HG03135 (cell line): ENCODE results near the gene FOXO1.

ENCODE experiments used
- ATAC-seq: cut with Tn5 transposase; IDR thresholded peaks from one replicate; pipeline ENCODE4 v1.9.1; 2021; ENCODE audit warnings: mild to moderate bottlenecking, moderate library complexity; ENCODE audit not compliant: unreplicated experiment

Gene FOXO1

DNA sequence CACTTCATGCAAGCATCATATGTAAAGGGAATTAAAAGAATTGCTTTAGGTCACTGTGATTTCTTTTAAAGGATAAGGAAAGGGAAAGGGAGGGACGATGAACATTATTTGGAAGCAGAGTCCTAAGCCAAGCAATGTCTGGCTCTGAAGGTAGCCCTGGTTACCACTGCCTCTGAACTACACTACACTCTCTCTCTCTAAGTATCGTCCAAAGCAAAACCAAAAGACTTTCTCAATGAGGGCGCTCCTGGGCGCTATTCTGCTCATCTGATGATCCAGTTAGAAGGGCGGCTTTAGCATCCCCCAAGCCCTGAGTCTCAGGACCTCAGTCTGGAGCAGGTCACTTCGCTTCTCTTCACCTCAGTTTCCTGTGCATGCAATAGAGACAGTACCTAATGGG lies 26.2 kb downstream of the FOXO1 start:
- no peak for ATAC-seq

DNA sequence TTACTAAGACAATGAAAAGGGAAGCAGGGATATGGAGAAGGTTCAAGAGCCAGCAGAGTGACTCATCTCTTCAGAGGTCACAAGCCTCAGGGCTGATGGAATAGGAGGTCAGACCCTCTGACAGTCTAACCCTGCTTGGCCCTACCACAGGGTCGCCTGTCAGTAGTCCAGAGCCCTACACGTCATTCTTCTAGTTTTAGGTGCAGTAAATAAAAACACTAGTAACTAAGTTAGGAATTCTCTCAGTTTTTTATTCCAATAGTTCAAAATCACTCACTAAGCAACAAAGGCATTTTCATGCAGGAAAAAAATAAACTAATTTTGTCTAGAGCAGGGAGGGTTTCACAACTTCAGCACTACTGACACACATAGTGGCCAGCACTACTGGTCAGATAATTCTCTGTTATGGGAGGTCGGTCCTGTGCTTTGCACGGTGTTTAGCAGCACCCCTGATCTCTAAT lies 27.2 kb downstream of the FOXO1 start:
- ATAC-seq = no peak

DNA sequence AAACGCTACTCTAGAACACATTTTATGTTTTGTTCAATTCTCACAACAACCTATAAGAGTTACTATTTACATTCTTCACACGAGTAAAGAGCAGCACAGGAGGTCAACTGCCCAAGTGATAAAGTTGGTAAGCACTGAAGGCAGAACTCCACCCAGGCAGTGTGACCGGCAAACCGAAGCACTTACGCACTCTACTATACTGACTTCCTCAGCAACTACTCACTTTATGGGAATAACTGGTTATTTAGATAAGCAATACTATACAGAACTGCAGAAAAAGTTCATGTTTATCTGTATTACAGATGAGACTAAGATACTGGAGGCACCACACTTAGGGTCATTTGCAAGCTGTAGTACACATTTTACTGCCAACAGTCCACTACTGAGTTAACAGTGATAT lies 28.8 kb downstream of the FOXO1 start:
- ATAC-seq = no peak

DNA sequence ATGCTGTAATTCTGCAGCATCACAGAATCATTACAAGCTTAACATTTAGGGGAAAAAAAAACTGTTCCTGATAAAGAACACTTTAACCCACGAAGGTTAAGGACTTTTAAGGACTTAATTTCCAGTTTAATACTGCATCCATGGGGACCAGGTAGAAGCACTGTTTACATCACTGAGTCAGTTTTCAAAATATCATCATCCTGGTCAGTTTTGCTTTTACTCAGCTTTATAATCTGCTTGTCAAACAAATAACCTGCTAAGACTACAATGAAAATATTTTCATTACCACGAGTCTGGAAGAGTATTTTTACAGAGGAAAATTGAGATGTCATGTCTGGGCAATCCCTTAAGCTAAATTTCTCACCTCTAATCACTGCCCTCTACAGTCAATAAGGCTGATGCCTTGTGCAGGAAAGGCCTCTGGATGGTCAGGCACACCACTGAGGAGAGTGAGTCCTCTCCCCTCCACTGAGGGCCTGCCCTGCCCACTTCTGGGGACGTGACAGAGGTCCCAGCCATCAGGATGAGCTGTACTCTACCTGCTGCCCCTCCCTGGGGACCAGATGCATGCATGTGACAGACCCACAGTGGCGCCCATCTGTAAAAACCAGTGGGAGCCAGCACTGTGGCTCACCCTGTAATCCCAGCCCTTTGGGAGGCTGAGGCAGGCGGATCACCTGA lies 31.0 kb downstream of the FOXO1 start:
- no peak for ATAC-seq

DNA sequence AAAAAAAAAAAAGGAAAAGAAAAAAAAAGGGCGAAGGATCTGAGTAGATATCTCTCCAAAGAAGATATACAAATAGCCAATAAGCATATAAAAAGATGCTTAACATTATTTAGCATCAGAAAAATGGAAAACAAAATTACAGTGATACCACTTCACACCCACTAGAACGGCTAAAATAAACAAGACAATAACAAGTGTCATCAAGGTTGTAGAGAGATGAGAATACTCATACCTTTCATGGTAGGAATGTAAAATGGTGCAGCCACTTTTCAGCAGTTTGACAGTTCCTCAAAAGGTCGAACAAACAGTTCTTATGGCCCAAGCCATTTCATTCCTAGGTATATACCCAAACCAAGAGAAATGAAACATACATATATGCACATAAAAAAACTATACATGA lies 33.5 kb downstream of the FOXO1 start:
- ATAC-seq = no peak

DNA sequence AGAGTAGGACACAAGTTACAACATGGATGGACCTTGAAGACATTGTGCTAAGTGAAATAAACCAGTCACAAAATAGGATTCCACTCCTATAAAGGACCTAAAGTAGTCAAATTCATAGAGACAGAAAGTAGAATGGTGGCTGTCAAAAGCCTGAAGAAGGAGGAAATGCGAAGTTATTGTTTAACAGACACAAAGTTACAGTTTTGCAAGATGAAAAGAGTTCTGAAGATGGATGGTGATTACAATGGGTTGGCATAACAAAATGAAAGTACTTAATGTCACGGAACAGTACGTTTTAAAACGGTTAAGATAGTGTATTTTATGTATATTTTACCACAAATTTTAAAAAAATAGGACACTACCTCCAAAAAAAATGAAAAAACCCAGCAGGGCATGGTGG lies 34.8 kb downstream of the FOXO1 start:
- peak; percentile 42 for ATAC-seq

DNA sequence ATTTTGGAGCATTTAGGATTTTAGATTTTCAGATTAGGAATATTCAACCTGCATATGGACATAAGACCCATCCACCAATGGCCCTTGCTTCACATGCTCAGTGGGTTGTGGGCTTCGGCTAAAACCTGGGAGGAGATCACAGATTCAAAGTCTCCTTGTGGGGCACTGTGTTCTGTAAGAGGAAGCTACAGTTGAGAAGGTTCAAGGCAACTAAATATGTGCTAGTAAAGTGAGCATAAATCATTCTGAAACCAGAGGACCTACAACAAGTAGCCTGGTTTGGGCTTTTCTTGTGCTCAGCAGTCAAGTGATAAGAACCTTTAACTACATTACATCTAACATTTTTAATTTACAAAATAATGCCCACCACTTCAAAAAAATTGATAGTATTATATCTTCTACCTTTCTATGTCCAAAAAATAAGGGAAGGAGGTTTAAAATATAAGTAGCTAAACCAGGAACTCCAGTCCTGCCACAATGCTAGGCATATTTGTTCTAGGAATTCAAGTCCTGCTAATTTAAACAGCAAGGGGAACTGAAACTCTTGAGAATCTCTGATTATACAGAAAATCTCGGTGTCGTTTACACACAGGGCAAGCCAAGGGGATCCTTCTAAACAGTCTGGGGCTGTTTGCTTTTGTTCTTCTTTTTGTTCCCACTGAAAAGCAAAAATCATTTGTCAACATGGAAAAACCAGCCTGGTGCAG lies 36.6 kb downstream of the FOXO1 start:
- ATAC-seq = peak; percentile 75

DNA sequence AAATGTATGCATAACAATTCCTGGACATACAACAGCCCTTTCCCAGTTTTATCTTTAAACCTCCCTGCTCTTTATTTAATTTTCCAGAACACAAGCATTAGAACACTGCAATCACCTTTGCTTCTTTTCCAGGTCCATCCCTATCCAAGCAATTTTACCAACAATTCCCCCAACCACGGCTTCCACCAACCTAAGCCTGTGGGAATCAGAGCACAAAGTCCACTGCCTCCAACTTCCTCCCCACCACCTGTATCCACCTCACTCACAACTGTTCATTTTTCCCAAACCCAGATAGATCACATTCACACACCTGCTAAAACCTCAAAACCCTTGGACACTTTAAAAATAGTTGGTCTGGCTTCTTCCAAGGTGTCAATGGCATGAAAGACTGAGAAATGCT lies 39.5 kb downstream of the FOXO1 start:
- ATAC-seq = no peak

DNA sequence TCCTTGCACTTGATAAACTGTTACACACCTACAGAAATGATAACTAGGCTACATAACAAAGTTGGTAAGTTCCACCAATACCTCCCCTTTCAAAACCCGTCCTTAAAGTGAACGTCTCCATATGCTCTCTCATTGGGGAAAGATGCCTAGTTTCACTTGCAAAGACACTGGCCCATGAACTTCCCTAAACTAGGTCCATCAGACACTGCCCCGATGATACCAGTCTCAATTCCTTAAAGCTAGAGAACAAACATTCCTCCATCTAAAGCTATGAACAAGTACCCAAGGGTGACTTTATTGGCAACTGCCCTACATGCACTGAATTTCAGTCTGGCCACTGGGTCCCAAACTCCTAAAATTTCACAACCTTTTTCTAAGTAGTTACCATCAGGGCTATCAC lies 39.9 kb downstream of the FOXO1 start:
- no peak for ATAC-seq

DNA sequence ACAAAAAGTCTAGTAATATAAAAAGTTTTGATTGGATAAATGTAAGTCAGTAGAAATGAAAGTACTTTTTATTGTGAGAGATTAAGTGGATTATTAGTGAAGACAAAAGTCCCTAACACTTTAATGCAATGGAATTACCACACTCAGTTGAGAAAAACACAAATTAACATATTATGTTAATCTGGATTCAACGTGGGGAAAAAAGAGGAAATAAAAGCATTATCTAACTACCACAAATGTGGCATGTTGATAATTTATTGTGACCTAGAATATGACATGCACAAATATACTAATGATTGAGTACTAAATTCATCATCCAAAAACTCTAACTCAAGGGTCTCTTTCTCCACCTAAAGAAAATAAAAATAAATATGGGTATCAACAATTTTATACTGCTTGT lies 41.5 kb downstream of the FOXO1 start:
- ATAC-seq = no peak

DNA sequence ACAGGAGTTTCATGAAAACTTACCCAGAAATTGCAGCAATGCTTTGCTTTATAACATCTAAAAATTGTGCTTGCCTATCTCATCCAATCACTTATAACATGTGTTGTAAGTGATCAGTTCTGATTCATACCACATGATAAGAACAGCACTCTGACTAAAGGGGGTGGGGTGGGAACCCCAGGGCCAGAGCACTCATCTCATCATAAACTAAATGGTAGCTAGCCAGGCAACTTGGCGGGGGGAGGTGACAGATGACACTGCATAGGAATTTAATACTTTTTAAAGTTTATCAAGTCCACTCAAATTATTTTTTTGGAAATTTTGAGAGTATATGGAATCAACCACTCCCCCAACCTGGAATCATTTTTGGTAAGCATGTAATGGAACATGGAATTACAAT lies 42.1 kb downstream of the FOXO1 start:
- no peak for ATAC-seq

DNA sequence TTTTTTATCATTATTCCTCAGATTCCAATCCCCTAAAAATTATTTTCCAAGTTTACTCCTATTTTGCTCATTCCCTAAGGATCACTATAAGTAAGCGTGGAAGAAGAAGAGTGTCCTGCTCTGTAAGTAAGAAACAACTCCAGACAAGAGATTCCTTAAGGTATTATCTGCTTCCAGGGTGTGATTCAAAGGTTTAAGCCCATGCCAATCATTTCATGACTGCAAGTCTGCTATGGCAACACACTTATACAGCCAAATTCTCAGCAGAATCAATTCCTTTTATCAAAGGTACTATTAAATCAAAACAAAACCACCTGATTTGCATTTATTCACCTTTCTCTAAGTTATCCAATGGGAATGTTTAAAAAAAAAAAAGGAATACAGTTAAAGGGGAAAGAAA lies 43.7 kb downstream of the FOXO1 start:
- ATAC-seq = no peak

DNA sequence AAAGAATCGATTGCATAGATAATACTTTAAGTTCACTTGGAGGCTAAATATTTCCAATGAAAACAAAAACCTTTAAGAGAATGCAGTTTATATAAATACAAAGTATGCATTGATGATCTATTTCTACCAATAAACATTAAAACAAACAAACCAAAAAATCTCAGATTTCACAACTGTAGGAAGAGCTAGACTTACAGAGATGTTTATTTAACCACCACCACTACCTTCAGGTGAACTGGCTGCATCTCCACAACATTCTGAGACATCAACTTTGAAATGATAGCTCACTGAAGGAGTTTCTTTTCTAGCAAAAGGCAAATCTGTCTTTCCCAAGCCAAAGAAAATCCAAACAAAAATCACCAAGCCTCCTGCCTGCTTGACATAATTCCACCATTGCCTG lies 44.2 kb downstream of the FOXO1 start:
- ATAC-seq = no peak

DNA sequence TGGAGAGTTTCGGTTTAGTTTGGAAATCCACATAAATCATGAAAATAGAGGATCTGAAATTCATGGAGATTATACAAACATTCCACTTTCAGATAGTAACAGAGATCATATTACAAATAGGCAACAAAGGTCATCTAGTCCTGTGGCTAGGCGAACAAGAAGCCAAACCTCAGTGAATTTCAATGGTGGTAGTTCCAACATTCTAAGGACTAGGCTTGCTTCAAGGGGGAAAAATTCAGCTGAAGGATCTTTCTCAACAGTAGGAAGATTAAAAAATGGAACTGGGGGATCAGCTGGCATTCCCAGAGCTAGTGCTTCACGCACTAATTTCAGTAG lies 47.0 kb downstream of the FOXO1 start:
- no peak for ATAC-seq

DNA sequence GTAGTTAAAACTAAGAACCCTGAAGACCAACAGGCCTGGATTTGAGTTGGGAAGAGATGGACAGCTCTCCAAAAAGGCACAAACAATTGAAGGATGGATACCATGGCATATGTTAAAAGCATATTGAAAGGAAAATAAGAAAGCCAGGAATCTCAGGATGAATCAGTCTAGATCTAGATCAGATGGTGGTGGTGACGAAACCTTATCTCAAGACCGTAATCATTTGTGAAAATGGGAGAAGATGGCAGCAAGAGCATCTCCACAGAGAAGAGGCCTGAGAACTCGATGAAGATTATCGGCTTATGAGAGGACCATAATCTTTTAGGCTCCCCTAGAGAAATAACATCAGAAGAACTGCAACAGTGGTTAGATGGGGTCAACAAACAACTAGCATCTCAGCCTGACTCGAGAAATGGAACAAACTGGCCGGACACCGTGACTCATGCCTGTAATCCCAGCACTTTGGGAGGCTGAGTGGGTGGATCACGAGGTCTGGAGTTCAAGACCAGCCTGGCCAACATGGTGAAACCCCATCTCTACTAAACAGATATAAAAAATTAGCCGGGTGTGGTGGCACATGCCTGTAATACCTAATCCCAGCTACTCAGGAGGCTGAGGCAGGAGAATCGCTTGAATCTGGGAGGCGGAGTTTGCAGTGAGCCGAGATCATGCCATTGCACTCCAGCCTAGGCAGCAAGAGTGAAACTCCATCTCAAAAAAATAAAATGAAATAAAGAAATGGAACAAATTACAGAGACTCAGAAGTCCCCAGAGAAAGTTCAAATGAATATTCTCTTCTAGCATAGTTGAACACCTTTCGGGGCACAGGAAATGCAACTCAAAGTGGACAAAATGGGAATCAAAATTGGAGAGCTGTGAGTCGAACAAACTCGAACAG lies 47.6 kb downstream of the FOXO1 start:
- no peak for ATAC-seq

DNA sequence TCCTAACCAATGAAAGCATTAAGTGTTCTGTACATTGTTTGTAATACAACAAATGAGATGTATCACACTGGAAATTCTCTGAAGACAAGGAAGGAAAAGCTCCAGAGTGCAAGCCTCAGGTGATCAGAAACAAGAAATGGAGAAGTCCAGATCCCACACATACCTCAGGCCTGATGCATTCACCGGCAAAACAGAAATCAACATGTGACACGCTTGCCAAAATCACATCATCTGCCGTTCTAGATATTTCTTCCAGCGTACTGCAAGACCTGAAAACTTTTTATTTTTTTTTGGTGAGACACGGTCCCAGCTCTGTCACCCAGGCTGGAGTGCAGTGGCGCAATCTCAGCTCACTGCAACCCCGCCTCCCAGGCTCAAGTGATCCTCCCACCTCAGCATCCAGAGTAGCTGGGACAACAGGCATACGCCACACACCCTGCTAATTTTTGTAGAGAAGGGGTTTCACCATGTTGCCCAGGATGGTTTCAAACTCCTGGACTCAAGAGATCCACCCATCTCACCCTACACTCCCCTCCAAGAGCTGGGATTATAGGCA lies 48.6 kb downstream of the FOXO1 start:
- ATAC-seq = no peak

DNA sequence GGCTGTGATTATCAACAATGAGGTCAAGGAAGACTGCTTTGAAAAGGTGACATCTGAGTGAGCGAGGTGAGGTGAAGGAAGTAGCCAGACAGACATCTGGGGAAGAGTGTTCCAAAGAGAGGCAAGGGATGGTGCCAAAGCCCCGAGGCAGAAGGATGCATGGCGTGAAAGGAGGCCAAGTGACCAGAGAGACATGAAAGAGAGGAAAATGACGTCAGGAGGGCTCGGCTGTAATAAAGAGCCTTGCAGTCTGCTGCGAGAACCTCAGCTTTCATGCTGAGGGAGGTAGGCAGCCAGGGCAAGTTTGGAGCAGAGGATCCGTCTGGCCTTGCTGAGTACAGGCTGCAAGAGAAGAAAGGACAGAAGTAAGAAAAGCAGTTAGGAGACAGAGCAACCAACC lies 50.8 kb downstream of the FOXO1 start:
- no peak for ATAC-seq

DNA sequence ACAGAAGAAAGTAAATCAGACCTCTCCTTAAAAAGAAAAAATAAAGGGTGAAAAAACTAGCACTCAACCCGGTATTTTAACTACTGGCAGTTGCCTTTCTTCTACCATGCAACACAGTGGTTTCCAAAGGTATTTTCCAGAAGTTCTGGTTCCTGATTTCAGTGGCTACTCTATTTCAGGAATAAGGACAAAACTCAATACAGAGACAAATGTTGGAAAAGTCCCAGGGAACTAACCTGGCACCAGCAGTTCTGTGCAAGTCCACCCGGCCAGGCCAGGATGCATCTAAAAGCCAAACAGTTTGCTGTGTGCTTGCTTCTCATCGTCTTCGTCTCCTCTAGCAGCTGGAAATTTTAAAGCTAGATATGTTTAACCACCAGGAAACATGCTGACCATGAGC lies 52.5 kb downstream of the FOXO1 start:
- no peak for ATAC-seq

DNA sequence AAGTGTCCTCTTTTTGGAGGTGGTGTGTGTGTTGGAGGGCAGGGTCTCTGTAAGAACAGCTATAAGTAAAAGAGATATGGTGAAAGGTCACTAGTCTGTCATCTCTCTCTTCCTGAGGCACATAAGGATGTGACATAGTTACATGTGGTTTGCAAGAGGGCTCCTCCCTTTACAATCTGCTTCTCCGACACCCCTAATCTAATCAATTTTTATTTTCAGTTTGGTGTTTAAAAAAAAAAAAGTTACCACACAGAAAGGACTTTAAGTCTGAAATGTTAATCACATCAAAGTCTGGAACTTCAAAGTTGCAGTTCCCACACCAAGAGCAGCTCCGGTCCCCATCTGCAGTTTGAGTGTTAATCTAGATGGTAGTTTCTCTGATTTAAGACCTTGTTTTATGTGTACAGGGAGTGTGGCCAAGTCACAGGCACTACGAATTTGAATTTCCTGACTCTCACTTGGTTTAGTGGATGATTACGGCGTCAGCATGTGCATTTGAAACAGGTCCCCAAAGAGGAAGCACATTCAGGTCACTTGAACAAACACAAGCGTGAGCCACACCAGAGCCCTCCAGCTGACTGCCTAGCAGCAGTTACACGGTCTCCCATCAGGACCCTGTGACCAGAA lies 53.1 kb downstream of the FOXO1 start:
- peak; percentile 79 for ATAC-seq

DNA sequence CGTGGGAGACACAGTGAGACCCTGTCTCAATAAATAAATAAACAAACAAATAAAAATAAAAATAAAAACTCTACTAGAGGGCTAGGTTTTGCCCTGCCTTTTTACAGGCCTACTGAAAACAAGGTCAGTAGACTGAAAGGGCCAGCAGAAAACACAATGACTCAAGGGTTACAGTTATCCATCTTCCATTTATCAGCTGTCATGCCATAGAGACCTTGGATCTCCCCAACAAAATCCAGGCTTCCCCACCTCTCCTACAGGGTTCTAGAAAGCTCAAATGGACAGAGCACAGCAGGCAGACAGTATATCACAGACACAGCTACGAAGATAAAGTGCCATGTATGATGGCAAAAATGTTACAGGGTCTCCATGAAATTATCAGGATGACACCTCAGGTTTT lies 54.4 kb downstream of the FOXO1 start:
- no peak for ATAC-seq

DNA sequence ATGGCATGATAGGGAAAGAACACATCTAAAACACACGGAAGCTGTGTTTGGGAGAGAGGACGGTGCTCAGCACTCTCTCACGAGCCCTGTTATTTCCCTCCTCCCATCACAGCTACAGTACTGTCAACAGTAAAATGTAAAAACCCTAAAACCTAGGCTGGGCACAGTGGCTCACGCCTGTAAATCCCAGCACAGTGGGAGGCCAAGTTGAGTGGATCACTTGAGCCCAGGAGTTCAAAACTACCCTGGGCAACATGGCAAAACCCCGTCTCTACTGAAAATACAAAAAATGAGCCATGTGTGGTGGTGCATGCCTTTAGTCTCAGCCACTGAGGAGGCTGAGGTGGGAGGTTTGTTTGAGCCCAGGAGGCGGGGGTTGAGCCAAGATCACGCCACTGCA lies 54.8 kb downstream of the FOXO1 start:
- no peak for ATAC-seq
